ENCODE results near the gene RPS6KL1.

RPS6KL1 gene

DNA sequence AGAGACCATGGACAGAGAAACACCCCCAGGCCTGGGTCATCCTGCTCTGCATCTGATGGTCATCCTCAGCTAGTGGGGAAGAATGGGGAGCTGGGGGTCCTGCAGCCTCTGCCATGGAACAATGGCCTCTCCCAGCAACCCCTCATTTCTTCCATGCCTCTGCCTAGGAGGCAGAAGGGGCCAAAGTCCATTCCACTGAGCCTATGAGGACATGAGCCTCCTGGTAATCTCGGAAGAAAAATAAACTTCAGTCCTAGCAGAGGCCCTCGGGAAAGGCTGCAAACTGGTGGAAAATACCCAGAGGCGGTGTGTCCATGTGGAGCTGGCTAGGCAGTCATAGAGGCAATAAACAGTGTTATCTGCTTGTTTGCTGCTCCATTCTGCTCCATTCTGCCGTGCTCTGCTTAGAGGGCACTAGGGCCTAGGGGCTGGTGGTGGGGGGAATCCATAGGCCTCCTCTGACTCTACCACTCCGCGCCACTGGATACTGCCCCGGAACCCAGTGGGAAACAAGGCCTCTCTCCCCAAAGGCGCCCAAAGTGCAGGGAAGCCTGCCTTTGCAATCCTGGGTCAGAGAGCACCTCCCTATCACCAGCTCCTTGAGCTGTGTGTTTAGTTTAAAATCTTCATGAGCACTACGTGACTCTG is 27.9 kb upstream of the RPS6KL1 start:
- Histone ChIP-seq H2AFZ (no peak overlapping the region), H3K9ac (no peak overlapping the region), H3K36me3 (ENCODE audit: control insufficient read depth, insufficient read depth, low read length) (no peaks in the 10 kb centered on the region), H3K27me3 (ENCODE audit: control insufficient read depth, insufficient read depth, low read length) (no peaks in the 10 kb centered on the region), H3K79me2 (no peaks in the 10 kb centered on the region), H3K27ac (no peak overlapping the region), H3K4me2 (ENCODE audit: low read length) (no peak overlapping the region), H3K9me3 (ENCODE audit: control insufficient read depth, low read length) (no peaks in the 10 kb centered on the region), H3K4me1 (peaks cover 15% of the 10 kb centered on the region), H3K4me3 (ENCODE audit: low read depth, low read length) (no peak overlapping the region)
- no peak for TF ChIP-seq CTCF (IDR thresholded peaks at IDR 0.05)

GRCh38 chr14:74949859-74950573 is 27.0 kb upstream of the RPS6KL1 start:
- H3K79me2 ChIP-seq: no peaks in the 10 kb centered on the region
- TF ChIP-seq CTCF (IDR thresholded peaks at IDR 0.05): no peak
- H3K36me3 ChIP-seq (ENCODE audit: control insufficient read depth, insufficient read depth, low read length): no peaks in the 10 kb centered on the region
- H3K4me1 ChIP-seq: peaks cover 13% of the 10 kb centered on the region
- H3K9ac ChIP-seq: no peak overlapping the region
- no peak overlapping the region for H3K4me2 ChIP-seq (ENCODE audit: low read length)
- H2AFZ ChIP-seq: no peak overlapping the region
- no peak overlapping the region for H3K4me3 ChIP-seq (ENCODE audit: low read depth, low read length)
- no peaks in the 10 kb centered on the region for H3K27me3 ChIP-seq (ENCODE audit: control insufficient read depth, insufficient read depth, low read length)
- H3K9me3 ChIP-seq (ENCODE audit: control insufficient read depth, low read length): no peaks in the 10 kb centered on the region
- H3K27ac ChIP-seq: no peak overlapping the region

- Histone ChIP-seq H2AFZ (no peak overlapping the region), H3K27ac (no peak overlapping the region), H3K9me3 (ENCODE audit: control insufficient read depth, low read length) (no peaks in the 10 kb centered on the region), H3K79me2 (no peaks in the 10 kb centered on the region), H3K27me3 (ENCODE audit: control insufficient read depth, insufficient read depth, low read length) (no peaks in the 10 kb centered on the region), H3K36me3 (ENCODE audit: control insufficient read depth, insufficient read depth, low read length) (no peaks in the 10 kb centered on the region), H3K4me3 (ENCODE audit: low read depth, low read length) (no peak overlapping the region), H3K4me2 (ENCODE audit: low read length) (no peak overlapping the region), H3K4me1 (peaks cover 8% of the 10 kb centered on the region), H3K9ac (no peak overlapping the region)
- TF ChIP-seq CTCF (IDR thresholded peaks at IDR 0.05): no peak
Measured at GRCh38 chr14:74949191-74949601, 26.1 kb upstream of the RPS6KL1 start.

- Histone ChIP-seq H3K27ac (no peak overlapping the region), H3K9ac (no peak overlapping the region), H3K27me3 (ENCODE audit: control insufficient read depth, insufficient read depth, low read length) (no peaks in the 10 kb centered on the region), H3K4me2 (ENCODE audit: low read length) (no peak overlapping the region), H2AFZ (no peak overlapping the region), H3K9me3 (ENCODE audit: control insufficient read depth, low read length) (no peaks in the 10 kb centered on the region), H3K4me3 (ENCODE audit: low read depth, low read length) (no peak overlapping the region), H3K36me3 (ENCODE audit: control insufficient read depth, insufficient read depth, low read length) (no peaks in the 10 kb centered on the region), H3K79me2 (no peaks in the 10 kb centered on the region), H3K4me1 (peaks cover 3% of the 10 kb centered on the region)
- no peak for TF ChIP-seq CTCF (IDR thresholded peaks at IDR 0.05)
Measured at GRCh38 chr14:74948228-74949175, 25.4 kb upstream of the RPS6KL1 start.
